ENCODE data around the gene EPHA2.

DNA sequence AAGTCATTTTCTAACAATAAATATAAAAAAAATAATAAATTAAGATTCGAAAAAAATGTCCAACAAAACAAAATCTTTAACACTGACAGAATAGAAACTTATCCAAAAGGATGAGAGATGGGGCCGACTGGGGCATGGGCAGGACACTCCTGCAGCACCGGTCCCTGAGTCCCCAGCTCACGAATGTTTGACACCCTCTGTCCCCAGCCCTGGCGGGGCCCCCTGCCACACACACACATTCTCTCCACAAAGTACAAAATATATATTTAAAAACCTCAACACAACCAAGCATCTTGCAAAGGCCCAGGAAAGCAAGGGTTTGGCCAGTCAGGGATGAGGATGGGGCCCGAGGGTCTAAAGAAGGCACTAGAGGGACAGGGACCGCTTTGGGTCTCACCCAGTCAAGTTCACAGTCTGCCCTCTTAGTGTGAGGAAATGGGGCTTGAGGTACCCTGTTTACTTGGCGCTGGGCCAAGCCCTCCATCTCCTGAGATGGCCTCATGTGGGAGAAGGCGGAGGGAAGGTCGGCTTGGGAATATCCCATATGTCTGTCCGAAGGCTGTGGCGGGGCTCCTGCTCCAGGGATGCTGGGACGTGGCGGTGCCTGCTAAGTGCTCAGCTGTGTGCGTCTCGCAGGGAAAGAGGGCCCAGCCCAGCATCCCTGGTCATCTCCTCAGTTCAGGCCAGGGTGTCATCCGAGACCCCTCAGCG, 31.3 kb downstream of the EPHA2 start:
- TF ChIP-seq POLR2AphosphoS5 (IDR thresholded peaks at IDR 0.05; ENCODE audit: borderline replicate concordance, low read depth, low read length) (no peak), EZH2 (IDR thresholded peaks at IDR 0.05) (no peak)
